WERI-Rb-1 (cell line): ENCODE measurements around the gene NOL4L.

ENCODE experiments used
- DNase-seq: peaks from one replicate; pipeline ENCODE4 v3.0.0-alpha.2; 2020
- H3K27ac ChIP-seq: fragments of 250-450 bp; sonication (Bioruptor Pico); 2 replicates; pipeline ENCODE4 v1.5.1; 2020; ENCODE audit warnings: mild to moderate bottlenecking, moderate library complexity
- H3K27me3 ChIP-seq: fragments of 250-450 bp; sonication (Bioruptor Pico); 2 replicates; pipeline ENCODE4 v1.5.1; 2021; ENCODE audit warnings: mild to moderate bottlenecking, low read depth, moderate library complexity; ENCODE audit not compliant: insufficient read depth, severe bottlenecking
- H3K36me3 ChIP-seq: fragments of 250-450 bp; sonication (Bioruptor Pico); 2 replicates; pipeline ENCODE4 v1.5.1; 2020; ENCODE audit warnings: mild to moderate bottlenecking, moderate library complexity
- H3K4me3 ChIP-seq: 2 replicates; pipeline ENCODE4 v1.5.1; 2011; ENCODE audit warnings: low read depth, mild to moderate bottlenecking, control low read depth, low read length
- H3K9me3 ChIP-seq: fragments of 250-450 bp; sonication (Bioruptor Pico); 2 replicates; pipeline ENCODE4 v1.5.1; 2021; ENCODE audit warnings: mild to moderate bottlenecking, moderate library complexity; ENCODE audit not compliant: severe bottlenecking
- CTCF ChIP-seq: IDR thresholded peaks from 2 replicates; pipeline ENCODE4 v1.5.1; 2011; ENCODE audit warnings: low read depth, mild to moderate bottlenecking, control low read depth, inconsistent platforms, low read length

NOL4L gene

GRCh38 chr20:32480371-32481241, 104.5 kb downstream of the NOL4L start:
- no peaks in the 10 kb centered on the region for H3K27me3 ChIP-seq
- no peak for TF ChIP-seq CTCF
- peaks cover 5% of the 10 kb centered on the region; the same call in 1 of the 2 replicates for H3K36me3 ChIP-seq
- H3K9me3 ChIP-seq = no peaks in the 10 kb centered on the region
- peak overlapping the region; percentile 88 for H3K27ac ChIP-seq
- no peak for DNase-seq
- peak overlapping the region; percentile 52 for H3K4me3 ChIP-seq

- H3K4me3 ChIP-seq = no peak overlapping the region
Observed at GRCh38 chr20:32479697-32480171, 105.4 kb downstream of the NOL4L start.

GRCh38 chr20:32479012-32479411, 106.1 kb downstream of the NOL4L start:
- no peak for DNase-seq
- H3K9me3 ChIP-seq = no peaks in the 10 kb centered on the region
- no peak for TF ChIP-seq CTCF
- H3K27ac ChIP-seq = no peak overlapping the region; the same call in 1 of the 2 replicates
- H3K36me3 ChIP-seq = peaks cover 18% of the 10 kb centered on the region
- H3K4me3 ChIP-seq = no peak overlapping the region
- H3K27me3 ChIP-seq = no peaks in the 10 kb centered on the region

More at GRCh38 chr20:32479697-32480171, 105.4 kb downstream of the NOL4L start:
- TF ChIP-seq CTCF = no peak
- peak overlapping the region; percentile 10; the same call in 1 of the 2 replicates for H3K27ac ChIP-seq
- H3K27me3 ChIP-seq = no peaks in the 10 kb centered on the region
- no peaks in the 10 kb centered on the region for H3K9me3 ChIP-seq
- H3K36me3 ChIP-seq = peaks cover 10% of the 10 kb centered on the region
- no peak for DNase-seq

GRCh38 chr20:32478576-32478975, 106.6 kb downstream of the NOL4L start:
- H3K36me3 ChIP-seq = peaks cover 22% of the 10 kb centered on the region
- H3K27ac ChIP-seq = no peak overlapping the region
- no peak overlapping the region for H3K4me3 ChIP-seq
- no peak for DNase-seq
- H3K27me3 ChIP-seq = no peaks in the 10 kb centered on the region
- TF ChIP-seq CTCF = no peak
- H3K9me3 ChIP-seq = no peaks in the 10 kb centered on the region

GRCh38 chr20:32477594-32478512, 107.3 kb downstream of the NOL4L start:
- Histone ChIP-seq H3K27me3 (no peaks in the 10 kb centered on the region), H3K9me3 (no peaks in the 10 kb centered on the region), H3K36me3 (peaks cover 28% of the 10 kb centered on the region), H3K27ac (no peak overlapping the region), H3K4me3 (no peak overlapping the region)
- DNase-seq = no peak
- no peak for TF ChIP-seq CTCF
